HEK293T (cell line): ENCODE measurements around the gene PRR29.

Source experiments
- CTCF ChIA-PET: fragments of 350-600 bp; formaldehyde crosslinking; extraction: SDS; loops from one replicate; lab custom pipeline; 2021; ENCODE audit warnings: antibody characterized with exemption, inconsistent platforms; lab: Yijun Ruan, JAX
- POLR2A ChIA-PET: fragments of 350-600 bp; formaldehyde crosslinking; extraction: SDS; loops from one replicate; lab custom pipeline; 2020; ENCODE audit warnings: antibody characterized with exemption, inconsistent platforms; lab: Yijun Ruan, JAX
- DNase-seq: peaks from one replicate; pipeline ENCODE4 v3.0.0; 2012; ENCODE audit warnings: mixed read lengths; ENCODE audit errors: extremely low spot score
- ARNT ChIP-seq: fragments of 450-650 bp; IDR thresholded peaks from 2 replicates; pipeline ENCODE4 v1.6.1; 2017; ENCODE audit warnings: mild to moderate bottlenecking
- BHLHE40 ChIP-seq: fragments of 450-650 bp; IDR thresholded peaks from 2 replicates; pipeline ENCODE4 v1.6.1; 2016; ENCODE audit warnings: mild to moderate bottlenecking, moderate library complexity, borderline replicate concordance
- CTBP1 ChIP-seq: fragments of 450-650 bp; IDR thresholded peaks from 2 replicates; pipeline ENCODE4 v1.6.1; 2016; ENCODE audit warnings: borderline replicate concordance
- ELF4 ChIP-seq: fragments of 450-650 bp; IDR thresholded peaks from 2 replicates; pipeline ENCODE4 v1.6.1; 2017; ENCODE audit warnings: antibody characterized with exemption
- FOXA1 ChIP-seq: fragments of 450-650 bp; IDR thresholded peaks from 2 replicates; pipeline ENCODE4 v1.6.1; 2016; ENCODE audit warnings: mild to moderate bottlenecking
- FOXK2 ChIP-seq: fragments of 450-650 bp; IDR thresholded peaks from 2 replicates; pipeline ENCODE4 v1.6.1; 2016; ENCODE audit warnings: mild to moderate bottlenecking
- FOXM1 ChIP-seq: fragments of 450-650 bp; IDR thresholded peaks from 2 replicates; pipeline ENCODE4 v1.6.1; 2017; ENCODE audit warnings: mild to moderate bottlenecking, borderline replicate concordance
- HDGF ChIP-seq: fragments of 450-650 bp; IDR thresholded peaks from 2 replicates; pipeline ENCODE4 v1.6.1; 2017; ENCODE audit warnings: antibody characterized with exemption, borderline replicate concordance
- L3MBTL2 ChIP-seq: fragments of 450-650 bp; conservative IDR thresholded peaks from 2 replicates; pipeline ENCODE4 v1.6.1; 2016; ENCODE audit warnings: mild to moderate bottlenecking
- LEF1 ChIP-seq: fragments of 450-650 bp; IDR thresholded peaks from 2 replicates; pipeline ENCODE4 v1.6.1; 2017; ENCODE audit warnings: mild to moderate bottlenecking, borderline replicate concordance
- NFRKB ChIP-seq: fragments of 450-650 bp; IDR thresholded peaks from 2 replicates; pipeline ENCODE4 v1.6.1; 2016; ENCODE audit warnings: mild to moderate bottlenecking, moderate library complexity
- PKNOX1 ChIP-seq: fragments of 450-650 bp; IDR thresholded peaks from 2 replicates; pipeline ENCODE4 v1.6.1; 2016
- SP1 ChIP-seq: fragments of 450-650 bp; IDR thresholded peaks from 2 replicates; pipeline ENCODE4 v1.6.1; 2017
- SUZ12 ChIP-seq: fragments of 450-650 bp; IDR thresholded peaks from 2 replicates; pipeline ENCODE4 v1.6.1; 2016; ENCODE audit warnings: mild to moderate bottlenecking
- TARDBP ChIP-seq: fragments of 450-650 bp; IDR thresholded peaks from 2 replicates; pipeline ENCODE4 v1.6.1; 2016
- ZNF384 ChIP-seq: fragments of 450-650 bp; IDR thresholded peaks from 2 replicates; pipeline ENCODE4 v1.6.1; 2016

Gene PRR29

GRCh38 chr17:63996430-63997182, 1.5 kb upstream of the PRR29 start:
- ChIA-PET POLR2A (no interaction called here), CTCF (interaction anchor here (0.5 to 0.6 kb wide), 2 partner anchors 15 to 28 kb away, joined by 3 read pairs; no protein-coding TSS in a partner anchor)

GRCh38 chr17:63997341-63998048, 656 bp upstream of the PRR29 start:
- ChIA-PET POLR2A (no interaction called here), CTCF (interaction anchor here (0.5 kb wide), 1 partner anchor 16 kb away, joined by 3 read pairs; no protein-coding TSS in a partner anchor)
- DNase-seq: no peak
- TF ChIP-seq SP1: no peak
- TF ChIP-seq ELF4: no peak
- no peak for TF ChIP-seq FOXA1
- no peak for TF ChIP-seq CTBP1

More at GRCh38 chr17:63996430-63997182, 1.5 kb upstream of the PRR29 start:
- no peak for DNase-seq
- TF ChIP-seq ZNF384 (no peak), LEF1 (no peak), PKNOX1 (no peak), ELF4 (no peak), SP1 (no peak), FOXM1 (no peak), ARNT (no peak)

- no peak for DNase-seq
- ChIA-PET CTCF (no interaction called here), POLR2A (no interaction called here)
- TF ChIP-seq TARDBP (no peak), FOXK2 (no peak), BHLHE40 (no peak), ELF4 (no peak), CTBP1 (no peak), SUZ12 (no peak), FOXM1 (no peak), HDGF (no peak), FOXA1 (no peak)
Observed at GRCh38 chr17:63998721-63999679, 849 bp downstream of the PRR29 start.

DNA sequence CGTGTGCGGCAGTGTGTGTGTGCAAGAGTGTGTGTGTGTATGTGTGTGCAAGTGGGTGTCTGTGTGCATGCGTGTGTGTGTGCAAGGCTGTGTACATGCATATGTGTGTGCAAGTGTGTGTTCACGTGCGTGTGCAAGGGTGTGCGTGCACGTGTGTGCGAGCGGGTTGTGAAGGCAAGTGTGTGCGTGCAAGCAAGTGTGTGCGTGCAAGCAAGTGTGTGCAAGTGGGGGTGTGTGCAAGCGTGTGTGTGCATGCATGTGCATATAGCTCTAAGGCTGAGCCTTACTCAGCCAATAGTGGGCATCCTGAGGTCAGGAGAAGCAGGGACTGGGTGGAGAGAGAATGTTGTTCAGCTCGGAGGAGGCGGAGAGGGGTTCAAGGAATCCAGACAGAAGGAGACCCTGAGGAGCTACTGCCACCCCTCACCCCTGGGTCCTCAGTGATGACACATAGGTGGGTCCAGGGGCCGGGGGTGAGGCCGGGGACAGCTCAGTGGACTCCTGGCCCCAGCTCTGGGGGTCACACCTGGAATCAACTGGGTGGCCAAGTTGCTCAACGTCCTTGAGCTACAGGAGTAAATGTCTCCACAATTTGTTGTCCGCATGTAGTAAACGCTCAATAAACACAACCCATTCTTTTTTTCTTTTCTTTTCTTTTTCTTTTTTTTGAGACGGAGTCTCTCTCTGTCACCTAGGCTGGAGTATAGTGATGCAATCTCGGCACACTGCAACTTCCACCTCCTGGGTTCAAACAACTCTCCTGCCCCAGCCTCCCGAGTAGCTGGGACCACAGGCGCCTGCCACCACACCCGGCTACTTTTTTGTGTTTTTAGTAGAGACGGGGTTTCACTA, 1.8 kb downstream of the PRR29 start:
- ChIA-PET POLR2A (interaction anchor here (1.0 kb wide), 1 partner anchor 146 kb away, joined by 3 read pairs; no protein-coding TSS in a partner anchor), CTCF (interaction anchor here (1.1 kb wide), 1 partner anchor 81 kb away, joined by 3 read pairs; no protein-coding TSS in a partner anchor)
- no peak for DNase-seq

GRCh38 chr17:64001091-64001579, 3.0 kb downstream of the PRR29 start:
- ChIA-PET CTCF (no interaction called here), POLR2A (no interaction called here)
- DNase-seq: no peak
- TF ChIP-seq FOXA1 (no peak), L3MBTL2 (no peak), BHLHE40 (no peak), FOXM1 (no peak), NFRKB (no peak), FOXK2 (no peak), SUZ12 (no peak), CTBP1 (no peak), TARDBP (no peak), PKNOX1 (no peak), ARNT (no peak)

More for the DNA sequence above, 1.8 kb downstream of the PRR29 start:
- TF ChIP-seq PKNOX1: no peak
- TF ChIP-seq L3MBTL2: no peak
- no peak for TF ChIP-seq SUZ12
- no peak for TF ChIP-seq FOXM1
- TF ChIP-seq ELF4: no peak
- no peak for TF ChIP-seq NFRKB
- TF ChIP-seq TARDBP: no peak
- no peak for TF ChIP-seq ARNT
- TF ChIP-seq FOXA1: no peak
- TF ChIP-seq FOXK2: no peak
- no peak for TF ChIP-seq BHLHE40
- no peak for TF ChIP-seq SP1
- no peak for TF ChIP-seq CTBP1
- TF ChIP-seq ZNF384: no peak
- no peak for TF ChIP-seq LEF1
- no peak for TF ChIP-seq HDGF
